Measurements from ENCODE around the gene ADGRL4. TPM values are rescaled to one million over a fixed set of nuclear protein-coding genes. Genes with fewer than 3 reads are reported as not detected.

The ADGRL4 gene
- 10 to 100 TPM; 19.0 to 30.3 (median 22.9) TPM for polyA plus RNA-seq (ENCODE audit: insufficient read length in 3 of 3)
- long read RNA-seq, donor 1, partial matches to known transcripts = 0 of 3 reads
- long read RNA-seq, donor 1, other reads (novel, unspliced or antisense) = 0 of 3 reads
- long read RNA-seq, donor 2, partial matches to known transcripts = 0 of 2 reads
- long read RNA-seq, donor 2, other reads (novel, unspliced or antisense) = 0 of 2 reads
- long read RNA-seq, donor 3, transcript ADGRL4-201 (15 exons, 3,527 nt) = major isoform, 5 of 5 reads
- long read RNA-seq, donor 3, partial matches to known transcripts = 0 of 5 reads
- long read RNA-seq, donor 3, other reads (novel, unspliced or antisense) = 0 of 5 reads
- long read RNA-seq, donor 4, partial matches to known transcripts = 0 of 1 reads
- long read RNA-seq, donor 4, other reads (novel, unspliced or antisense) = 0 of 1 reads
- long read RNA-seq, donor 5 = 0 reads
- long read RNA-seq, donor 6, partial matches to known transcripts = 0 of 4 reads
- long read RNA-seq, donor 6, other reads (novel, unspliced or antisense) = 0 of 4 reads
- long read RNA-seq, donor 7, transcript ADGRL4-201 (15 exons, 3,527 nt) = major isoform, 5 of 5 reads
- long read RNA-seq, donor 7, partial matches to known transcripts = 0 of 5 reads
- long read RNA-seq, donor 7, other reads (novel, unspliced or antisense) = 0 of 5 reads
- long read RNA-seq, donor 8, transcript ADGRL4-201 (15 exons, 3,527 nt) = major isoform, 5 of 5 reads
- long read RNA-seq, donor 8, partial matches to known transcripts = 0 of 5 reads
- long read RNA-seq, donor 8, other reads (novel, unspliced or antisense) = 0 of 5 reads
- long read RNA-seq, donor 9, partial matches to known transcripts = 0 of 1 reads
- long read RNA-seq, donor 9, other reads (novel, unspliced or antisense) = 0 of 1 reads
- long read RNA-seq, donor 10, partial matches to known transcripts = 0 of 3 reads
- long read RNA-seq, donor 10, other reads (novel, unspliced or antisense) = 0 of 3 reads
- long read RNA-seq, donor 11, partial matches to known transcripts = 0 of 2 reads
- long read RNA-seq, donor 11, other reads (novel, unspliced or antisense) = 0 of 2 reads
- long read RNA-seq, donor 12, partial matches to known transcripts = 0 of 1 reads
- long read RNA-seq, donor 12, other reads (novel, unspliced or antisense) = 0 of 1 reads
- long read RNA-seq, donor 13, partial matches to known transcripts = 0 of 4 reads
- long read RNA-seq, donor 13, other reads (novel, unspliced or antisense) = 0 of 4 reads
- long read RNA-seq, donor 14, partial matches to known transcripts = 0 of 4 reads
- long read RNA-seq, donor 14, other reads (novel, unspliced or antisense) = 0 of 4 reads
- long read RNA-seq, donor 15, partial matches to known transcripts = 0 of 4 reads
- long read RNA-seq, donor 15, other reads (novel, unspliced or antisense) = 0 of 4 reads
- long read RNA-seq, donor 16, transcript ADGRL4-201 (15 exons, 3,527 nt) = major isoform, 14 of 14 reads
- long read RNA-seq, donor 16, partial matches to known transcripts = 0 of 14 reads
- long read RNA-seq, donor 16, other reads (novel, unspliced or antisense) = 0 of 14 reads

GRCh38 chr1:79006564-79006963 lies at the start of gene ADGRL4:
Gene ADGRL4, minus strand, starts transcription at chr1:79006730. Its CDS starts 76 bp downstream, at chr1:79006654.
- peak in 5 of 11 donors; percentile 4 to 13 (median 9) for DNase-seq (ENCODE audit: extremely low read depth in 1 of 11, low read depth in 9 of 11, low spot score in 4 of 11)

GRCh38 chr1:79055856-79056255 lies 49.3 kb upstream of the ADGRL4 start:
- no peak for DNase-seq (ENCODE audit: extremely low read depth in 1 of 11, low read depth in 9 of 11, low spot score in 4 of 11)

- DNase-seq (ENCODE audit: extremely low read depth in 1 of 11, low read depth in 9 of 11, low spot score in 4 of 11) = no peak
Observed at GRCh38 chr1:79052829-79053449, 46.4 kb upstream of the ADGRL4 start.

GRCh38 chr1:79044974-79045650 lies 38.6 kb upstream of the ADGRL4 start:
- no peak for DNase-seq (ENCODE audit: extremely low read depth in 1 of 11, low read depth in 9 of 11, low spot score in 4 of 11)

DNA sequence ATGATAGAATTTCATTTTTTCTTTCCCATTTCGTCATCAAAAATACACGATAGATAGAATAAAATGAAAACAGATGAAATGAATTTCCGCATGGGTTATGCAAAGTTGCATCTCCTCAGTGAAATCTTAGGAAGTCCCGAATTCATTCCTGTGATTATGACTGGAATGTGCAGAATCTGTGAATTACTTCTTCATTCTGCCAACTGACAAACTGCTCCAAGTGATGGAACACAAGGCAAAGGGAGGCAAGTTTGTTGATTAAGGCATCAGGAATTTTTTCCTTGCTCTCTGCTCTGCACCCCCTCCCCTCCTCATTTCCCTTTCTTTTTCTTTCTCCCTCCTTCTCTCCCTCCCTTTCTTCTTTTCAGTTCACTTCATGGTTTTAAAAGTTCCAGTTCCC lies 37.0 kb upstream of the ADGRL4 start:
- no peak for DNase-seq (ENCODE audit: extremely low read depth in 1 of 11, low read depth in 9 of 11, low spot score in 4 of 11)

- no peak for DNase-seq (ENCODE audit: extremely low read depth in 1 of 11, low read depth in 9 of 11, low spot score in 4 of 11)
Observed at GRCh38 chr1:79042539-79042938, 36.0 kb upstream of the ADGRL4 start.

GRCh38 chr1:79042117-79042516 lies 35.6 kb upstream of the ADGRL4 start:
- no peak for DNase-seq (ENCODE audit: extremely low read depth in 1 of 11, low read depth in 9 of 11, low spot score in 4 of 11)

- DNase-seq (ENCODE audit: extremely low read depth in 1 of 11, low read depth in 9 of 11, low spot score in 4 of 11) = no peak
Observed at GRCh38 chr1:79041666-79042065, 35.1 kb upstream of the ADGRL4 start.

DNA sequence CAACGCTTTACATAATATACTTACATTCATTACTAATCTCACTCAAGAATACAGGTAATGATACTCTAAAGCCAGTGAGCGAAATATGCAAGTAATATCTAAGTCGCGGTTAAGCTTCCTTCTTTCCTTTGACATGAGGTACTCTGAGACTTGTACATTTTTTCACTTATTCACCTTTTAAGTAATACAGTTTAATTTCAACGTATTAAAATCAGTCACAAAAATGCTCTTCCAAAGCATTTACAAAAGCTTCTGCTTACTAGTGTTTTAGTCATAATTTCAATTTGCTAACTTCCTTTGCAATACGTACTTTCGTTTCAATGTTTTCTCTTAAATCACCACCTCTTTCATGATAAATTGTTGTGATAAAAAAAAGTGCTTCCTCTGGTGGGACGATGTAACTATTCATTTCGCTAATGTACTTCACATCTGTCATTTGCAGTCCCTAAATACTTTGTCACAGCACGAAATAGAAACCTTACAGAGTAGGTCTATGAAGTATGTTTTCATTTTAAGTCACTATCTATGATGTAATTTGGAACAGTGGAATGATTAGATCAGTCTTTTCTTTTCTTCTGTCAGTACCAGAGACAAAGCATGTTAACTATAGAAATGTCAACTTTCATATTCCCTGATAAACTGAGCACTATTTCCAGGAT lies 34.0 kb upstream of the ADGRL4 start:
- no peak for DNase-seq (ENCODE audit: extremely low read depth in 1 of 11, low read depth in 9 of 11, low spot score in 4 of 11)

GRCh38 chr1:79037085-79037484 lies 30.6 kb upstream of the ADGRL4 start:
- no peak for DNase-seq (ENCODE audit: extremely low read depth in 1 of 11, low read depth in 9 of 11, low spot score in 4 of 11)

- no peak for DNase-seq (ENCODE audit: extremely low read depth in 1 of 11, low read depth in 9 of 11, low spot score in 4 of 11)
Observed at GRCh38 chr1:79012500-79012899, 6.0 kb upstream of the ADGRL4 start.

GRCh38 chr1:79010589-79010988 lies 4.1 kb upstream of the ADGRL4 start:
- no peak for DNase-seq (ENCODE audit: extremely low read depth in 1 of 11, low read depth in 9 of 11, low spot score in 4 of 11)

GRCh38 chr1:79005945-79006344 lies 585 bp downstream of the ADGRL4 start:
- DNase-seq (ENCODE audit: extremely low read depth in 1 of 11, low read depth in 9 of 11, low spot score in 4 of 11) = no peak

DNA sequence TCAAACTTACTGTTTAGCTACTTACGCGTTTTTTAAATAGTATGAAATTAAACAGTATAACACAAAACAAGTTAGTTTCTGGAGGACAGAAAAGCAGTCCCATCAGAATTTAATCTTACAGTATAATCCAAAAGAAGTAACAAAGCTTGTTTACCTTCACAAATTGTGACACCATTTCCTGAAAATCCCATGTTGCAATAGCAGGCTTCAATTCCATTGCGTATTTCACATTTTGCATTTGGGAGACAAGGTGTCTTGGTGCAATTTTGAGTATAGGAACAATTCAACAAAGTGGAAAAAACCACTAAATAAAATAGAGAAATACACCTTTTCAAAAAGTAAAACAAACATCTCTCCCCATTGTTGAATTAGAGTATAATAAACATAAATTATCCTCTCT lies 1.6 kb downstream of the ADGRL4 start:
- no peak for DNase-seq (ENCODE audit: extremely low read depth in 1 of 11, low read depth in 9 of 11, low spot score in 4 of 11)

GRCh38 chr1:78996791-78997190 lies 9.7 kb downstream of the ADGRL4 start:
- DNase-seq (ENCODE audit: extremely low read depth in 1 of 11, low read depth in 9 of 11, low spot score in 4 of 11) = no peak

DNA sequence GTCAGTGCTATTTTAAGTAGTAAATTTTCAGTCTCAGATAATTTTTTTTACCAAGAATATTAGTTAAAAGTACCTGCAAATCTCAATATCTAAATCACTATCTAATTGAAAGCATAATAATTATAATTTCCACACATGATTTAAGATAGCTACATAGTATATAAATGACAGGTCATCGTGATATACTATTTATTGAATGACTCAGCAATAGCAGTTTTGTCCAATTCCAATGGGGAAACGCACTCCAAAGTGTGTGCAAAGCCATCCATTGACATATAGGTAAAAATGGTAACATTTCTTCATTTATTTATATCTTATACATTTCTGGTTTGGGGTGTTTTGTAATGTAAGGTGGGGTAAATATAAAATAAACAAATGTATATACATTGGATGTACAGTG lies 19.5 kb downstream of the ADGRL4 start:
- no peak for DNase-seq (ENCODE audit: extremely low read depth in 1 of 11, low read depth in 9 of 11, low spot score in 4 of 11)

DNA sequence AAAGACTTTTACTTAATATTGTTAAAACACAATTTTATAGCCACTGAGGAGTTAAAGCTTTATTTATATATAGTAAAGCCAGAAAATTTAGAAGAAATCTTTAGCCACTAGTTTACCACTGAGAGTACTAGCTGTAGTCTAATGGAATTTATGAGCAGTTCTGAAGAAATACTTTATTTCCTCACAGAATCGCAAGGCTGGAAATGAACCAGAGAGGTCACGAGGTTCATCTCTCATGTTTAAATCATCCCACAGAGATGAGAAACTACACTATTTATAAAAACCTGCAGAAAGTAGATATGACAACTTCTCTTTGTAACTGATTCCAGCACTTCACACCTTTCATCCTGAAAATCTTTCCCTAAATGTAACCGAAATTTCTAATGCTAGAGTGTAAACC lies 26.0 kb downstream of the ADGRL4 start:
- DNase-seq (ENCODE audit: extremely low read depth in 1 of 11, low read depth in 9 of 11, low spot score in 4 of 11) = peak in 3 of 11 donors; percentile 4 to 13 (median 5)
